ENCODE measurements around the gene FBXO3. TPM values are rescaled to one million over a fixed set of nuclear protein-coding genes. Genes with fewer than 3 reads are reported as not detected.

FBXO3 gene
- total and polyA plus RNA-seq, 2 experiments from 2014 or later = 37.8 to 44.6 TPM

DNA sequence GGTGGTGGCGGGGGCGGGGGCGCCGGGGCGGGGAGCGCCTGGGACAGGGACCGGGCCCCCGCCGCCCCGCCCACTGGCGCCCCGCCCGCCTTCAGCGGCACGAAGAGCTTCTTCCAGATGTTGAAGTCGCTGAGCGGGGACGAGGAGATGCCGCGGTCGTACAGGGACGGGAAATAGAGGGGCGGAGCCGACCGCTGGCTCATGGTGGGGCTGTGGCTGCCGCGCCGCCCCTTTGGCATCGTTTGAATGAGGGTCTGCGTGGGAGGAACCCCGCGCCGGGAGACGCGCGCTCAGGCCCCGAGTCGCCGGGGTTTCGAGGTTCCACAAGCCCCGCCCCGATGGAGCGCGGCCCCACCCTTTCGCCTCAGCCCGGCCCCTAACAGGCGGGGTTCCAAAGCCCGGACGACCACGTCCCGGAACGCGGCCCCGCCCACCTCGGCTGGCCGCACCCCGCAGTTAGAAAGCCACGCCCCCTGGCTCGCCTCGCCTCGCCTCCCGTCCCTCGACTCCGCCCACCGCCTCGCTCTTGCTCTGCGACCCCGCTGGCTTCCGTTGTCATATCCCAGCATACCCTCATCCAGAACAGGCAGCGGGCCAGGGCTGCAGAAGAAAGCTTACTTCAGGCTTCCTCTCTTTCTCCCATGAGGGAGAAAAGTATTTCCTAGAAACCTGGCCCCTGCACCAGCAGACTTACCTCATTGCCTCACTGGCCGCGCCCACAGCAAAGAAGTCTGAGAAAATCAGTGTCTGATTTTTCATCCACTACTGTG, 73.6 kb downstream of the FBXO3 start, which contains the start of gene C11orf91:
TSS of gene C11orf91 (minus strand) at position 325 of the 770 bp plus-strand sequence. CDS start at position 239, 86 bp downstream.
- H3K4me3 ChIP-seq = peak within 1 kb of the TSS; percentile 65
- H4K20me1 ChIP-seq (ENCODE audit: insufficient read depth) = no peaks in the 10 kb centered on the region
- H3K27ac ChIP-seq = peak within 1 kb of the TSS; percentile 94
- H3K9ac ChIP-seq = peak within 1 kb of the TSS; percentile 81
- H3K4me2 ChIP-seq (ENCODE audit: unreplicated experiment) = peak within 1 kb of the TSS; percentile 80
- H3K27me3 ChIP-seq (replicated peaks; ENCODE audit: insufficient read depth) = no peaks in the 10 kb centered on the region
- peak within 1 kb of the TSS; percentile 31; the same call in 1 of the 2 replicates for H2AFZ ChIP-seq
- in situ Hi-C loops (cut with MboI) = no loop called here
- peak; percentile 99 for DNase-seq
- no peaks in the 10 kb centered on the region for H3K9me3 ChIP-seq (ENCODE audit: low read depth)
- H3K4me1 ChIP-seq (ENCODE audit: insufficient read depth) = peaks cover 54% of the 10 kb centered on the region
- TF ChIP-seq EZH2 (IDR thresholded peaks at IDR 0.05; ENCODE audit: insufficient read depth, poor library complexity, severe bottlenecking) (no peak), EZH2phosphoT487 (IDR thresholded peaks at IDR 0.05; ENCODE audit: insufficient read depth, low read depth) (no peak)
- no peaks in the 10 kb centered on the region for H3K9me2 ChIP-seq (ENCODE audit: insufficient read depth)
- H3F3A ChIP-seq (ENCODE audit: insufficient read depth) = peaks cover 48% of the 10 kb centered on the region
- peaks cover 11% of the 10 kb centered on the region for H3K36me3 ChIP-seq (ENCODE audit: low read depth)
- H3K79me2 ChIP-seq (ENCODE audit: insufficient read depth) = peaks cover 12% of the 10 kb centered on the region
- 1% methylated on average over 30 to 43 of the region's 72 CpGs for WGBS, 2 experiments (ENCODE audit: low coverage in 1 of 2, low lambda C conversion rate in 2 of 2, missing lambda C conversion rate in 2 of 2)

- Histone ChIP-seq H3K4me1 (ENCODE audit: insufficient read depth) (peaks cover 49% of the 10 kb centered on the region), H4K20me1 (ENCODE audit: insufficient read depth) (no peaks in the 10 kb centered on the region), H3K9me2 (ENCODE audit: insufficient read depth) (no peaks in the 10 kb centered on the region), H3K27ac (peak overlapping the region; percentile 94), H2AFZ (peak overlapping the region; percentile 31; the same call in 1 of the 2 replicates), H3K79me2 (ENCODE audit: insufficient read depth) (0 out of 2 replicates have a peak, but pooled peaks cover 7% of the 10 kb centered on the region), H3K9ac (peak overlapping the region; percentile 81), H3K27me3 (replicated peaks; ENCODE audit: insufficient read depth) (no peaks in the 10 kb centered on the region), H3F3A (ENCODE audit: insufficient read depth) (peaks cover 42% of the 10 kb centered on the region), H3K36me3 (ENCODE audit: low read depth) (peaks cover 4% of the 10 kb centered on the region), H3K4me3 (peak overlapping the region; percentile 65), H3K4me2 (ENCODE audit: unreplicated experiment) (peak overlapping the region; percentile 80), H3K9me3 (ENCODE audit: low read depth) (no peaks in the 10 kb centered on the region)
- peak; percentile 51 for DNase-seq
- in situ Hi-C loops (cut with MboI) = no loop called here
- TF ChIP-seq EZH2phosphoT487 (IDR thresholded peaks at IDR 0.05; ENCODE audit: insufficient read depth, low read depth) (no peak), EZH2 (IDR thresholded peaks at IDR 0.05; ENCODE audit: insufficient read depth, poor library complexity, severe bottlenecking) (no peak)
- WGBS, 2 experiments (ENCODE audit: low coverage in 1 of 2, low lambda C conversion rate in 2 of 2, missing lambda C conversion rate in 2 of 2) = 17 to 20% methylated on average over 18 to 19 of the region's 25 CpGs
These were observed 74.2 kb downstream of the FBXO3 start for GRCh38 chr11:33700063-33700501.

- H3K27ac ChIP-seq = peak overlapping the region; percentile 94
- TF ChIP-seq EZH2phosphoT487 (IDR thresholded peaks at IDR 0.05; ENCODE audit: insufficient read depth, low read depth) (no peak), EZH2 (IDR thresholded peaks at IDR 0.05; ENCODE audit: insufficient read depth, poor library complexity, severe bottlenecking) (no peak)
- peak overlapping the region; percentile 81 for H3K9ac ChIP-seq
- H3K4me2 ChIP-seq (ENCODE audit: unreplicated experiment) = peak overlapping the region; percentile 80
- peaks cover 49% of the 10 kb centered on the region for H3K4me1 ChIP-seq (ENCODE audit: insufficient read depth)
- no peaks in the 10 kb centered on the region for H3K27me3 ChIP-seq (replicated peaks; ENCODE audit: insufficient read depth)
- 0 out of 2 replicates have a peak, but pooled peaks cover 6% of the 10 kb centered on the region for H3K79me2 ChIP-seq (ENCODE audit: insufficient read depth)
- in situ Hi-C loops (cut with MboI) = no loop called here
- no peaks in the 10 kb centered on the region for H3K9me2 ChIP-seq (ENCODE audit: insufficient read depth)
- no peaks in the 10 kb centered on the region; the same call in 1 of the 2 replicates for H3K36me3 ChIP-seq (ENCODE audit: low read depth)
- 0 out of 2 replicates have a peak overlapping the region, but pooled peaks have one; percentile 31 for H2AFZ ChIP-seq
- peak overlapping the region; percentile 65; the same call in 1 of the 2 replicates for H3K4me3 ChIP-seq
- H4K20me1 ChIP-seq (ENCODE audit: insufficient read depth) = no peaks in the 10 kb centered on the region
- 70 to 82% methylated on average over 11 to 12 of the region's 12 CpGs for WGBS, 2 experiments (ENCODE audit: low coverage in 1 of 2, low lambda C conversion rate in 2 of 2, missing lambda C conversion rate in 2 of 2)
- peaks cover 37% of the 10 kb centered on the region for H3F3A ChIP-seq (ENCODE audit: insufficient read depth)
- DNase-seq = no peak
- H3K9me3 ChIP-seq (ENCODE audit: low read depth) = no peaks in the 10 kb centered on the region
These were observed 74.7 kb downstream of the FBXO3 start for GRCh38 chr11:33699515-33700062.

- H3K79me2 ChIP-seq (ENCODE audit: insufficient read depth) = no peaks in the 10 kb centered on the region
- TF ChIP-seq EZH2 (IDR thresholded peaks at IDR 0.05; ENCODE audit: insufficient read depth, poor library complexity, severe bottlenecking) (no peak), EZH2phosphoT487 (IDR thresholded peaks at IDR 0.05; ENCODE audit: insufficient read depth, low read depth) (no peak)
- DNase-seq = no peak
- WGBS, 2 experiments (ENCODE audit: low coverage in 1 of 2, low lambda C conversion rate in 2 of 2, missing lambda C conversion rate in 2 of 2) = 90 to 91% methylated on average over 5 of the region's 5 CpGs
- no peaks in the 10 kb centered on the region for H3K27me3 ChIP-seq (replicated peaks; ENCODE audit: insufficient read depth)
- H4K20me1 ChIP-seq (ENCODE audit: insufficient read depth) = no peaks in the 10 kb centered on the region
- H3K4me3 ChIP-seq = no peak overlapping the region
- no peaks in the 10 kb centered on the region for H3K9me3 ChIP-seq (ENCODE audit: low read depth)
- in situ Hi-C loops (cut with MboI) = no loop called here
- H3K4me1 ChIP-seq (ENCODE audit: insufficient read depth) = peaks cover 44% of the 10 kb centered on the region
- H2AFZ ChIP-seq = no peak overlapping the region
- no peak overlapping the region for H3K9ac ChIP-seq
- H3K27ac ChIP-seq = no peak overlapping the region
- H3F3A ChIP-seq (ENCODE audit: insufficient read depth) = peaks cover 37% of the 10 kb centered on the region
- H3K9me2 ChIP-seq (ENCODE audit: insufficient read depth) = no peaks in the 10 kb centered on the region
- H3K4me2 ChIP-seq (ENCODE audit: unreplicated experiment) = no peak overlapping the region
- no peaks in the 10 kb centered on the region for H3K36me3 ChIP-seq (ENCODE audit: low read depth)
These were observed 75.4 kb downstream of the FBXO3 start for GRCh38 chr11:33698921-33699320.
